SKM-1 (cell line): ENCODE measurements around the gene C2CD5.
"Not testable (repeated sequence)": the region's sequence is repeated elsewhere in the genome, so short reads cannot be mapped to it uniquely, and the experiment has no call there.

Source experiments
- DNase-seq: peaks from one replicate; lab custom pipeline; 2025; ENCODE audit not compliant: unreplicated experiment; lab: John Stamatoyannopoulos, UW

Gene C2CD5

DNA sequence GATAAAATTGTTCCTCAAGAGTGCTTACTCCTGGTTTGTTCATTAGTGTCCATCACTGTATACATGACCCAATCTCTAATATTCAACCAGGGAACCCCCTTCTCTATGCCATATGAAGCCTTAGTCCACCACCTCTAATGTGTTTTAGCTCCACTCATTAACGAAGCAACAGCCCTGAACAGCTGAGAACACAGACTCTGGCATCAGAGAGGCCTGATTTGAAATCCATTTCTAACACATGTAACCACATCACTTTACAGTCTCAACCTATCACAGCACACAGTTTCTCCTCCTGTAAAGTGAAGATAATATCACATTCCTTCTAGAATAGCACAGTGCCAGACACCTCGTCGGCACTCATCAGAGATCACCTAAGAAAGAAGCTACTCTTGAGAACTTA is 64.3 kb downstream of the C2CD5 start:
- DNase-seq: no peak

- no peak for DNase-seq
These were observed 66.5 kb downstream of the C2CD5 start for GRCh38 chr12:22477894-22478287.

- DNase-seq: no peak
These were observed 67.0 kb downstream of the C2CD5 start for GRCh38 chr12:22477166-22477893.

DNA sequence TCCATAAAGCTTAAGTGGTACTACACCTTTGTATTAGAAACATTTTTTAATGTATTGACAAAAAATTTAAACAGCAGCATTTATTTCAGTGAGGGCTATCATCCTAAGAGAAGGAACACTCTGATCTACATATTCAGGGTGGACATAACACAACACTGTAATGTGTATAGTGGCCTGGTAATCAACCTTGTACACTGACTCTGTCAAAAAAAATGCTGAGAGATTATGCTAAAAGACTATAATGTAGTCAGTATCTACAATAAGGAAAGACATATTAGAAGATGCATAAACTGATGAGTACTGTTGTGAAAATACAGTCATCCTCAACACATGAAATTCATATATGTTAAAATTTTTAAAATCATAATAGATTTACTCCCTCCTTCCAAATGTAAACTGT is 68.2 kb downstream of the C2CD5 start:
- no peak for DNase-seq

- no peak for DNase-seq
These were observed 69.2 kb downstream of the C2CD5 start for GRCh38 chr12:22474970-22475720.

DNA sequence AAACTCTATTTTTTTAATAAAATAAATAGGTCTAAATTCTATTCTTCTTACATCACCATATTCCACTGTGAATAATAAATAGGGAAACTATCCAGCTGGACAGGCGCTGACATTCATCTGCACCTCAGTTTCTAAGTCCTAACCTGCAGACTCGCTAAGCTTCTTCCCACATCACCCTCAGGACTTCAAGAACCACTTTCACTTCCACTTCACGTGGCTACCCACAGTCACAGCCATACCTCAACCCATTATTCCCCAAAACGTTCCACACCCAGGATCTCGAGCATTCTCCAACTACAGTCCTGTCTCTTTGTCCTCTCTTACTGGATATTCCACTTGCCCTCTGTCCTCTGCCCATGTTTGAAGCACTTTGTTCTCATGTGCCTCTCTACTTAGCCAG is 71.1 kb downstream of the C2CD5 start:
- no peak for DNase-seq

DNA sequence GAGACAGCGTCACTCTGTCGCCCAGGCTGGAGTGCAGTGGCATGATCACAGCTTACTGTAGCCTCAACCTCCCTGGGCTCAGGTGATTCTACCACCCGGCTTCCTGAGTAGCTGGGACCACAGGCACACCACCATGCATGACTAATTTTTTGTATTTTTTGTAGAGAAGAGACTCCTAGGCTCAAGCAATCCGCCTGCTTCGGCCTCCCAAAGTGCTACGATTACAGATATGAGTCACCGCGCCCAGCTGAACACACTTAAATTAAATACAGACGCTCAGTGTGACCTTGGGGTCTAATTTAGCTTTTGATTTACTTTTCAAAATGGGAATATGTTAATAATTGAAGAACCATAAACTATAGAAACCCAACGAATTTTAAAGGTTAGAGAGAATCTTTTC is 77.2 kb downstream of the C2CD5 start:
- no peak for DNase-seq

- DNase-seq: no peak
These were observed 81.0 kb downstream of the C2CD5 start for GRCh38 chr12:22463306-22463705.

DNA sequence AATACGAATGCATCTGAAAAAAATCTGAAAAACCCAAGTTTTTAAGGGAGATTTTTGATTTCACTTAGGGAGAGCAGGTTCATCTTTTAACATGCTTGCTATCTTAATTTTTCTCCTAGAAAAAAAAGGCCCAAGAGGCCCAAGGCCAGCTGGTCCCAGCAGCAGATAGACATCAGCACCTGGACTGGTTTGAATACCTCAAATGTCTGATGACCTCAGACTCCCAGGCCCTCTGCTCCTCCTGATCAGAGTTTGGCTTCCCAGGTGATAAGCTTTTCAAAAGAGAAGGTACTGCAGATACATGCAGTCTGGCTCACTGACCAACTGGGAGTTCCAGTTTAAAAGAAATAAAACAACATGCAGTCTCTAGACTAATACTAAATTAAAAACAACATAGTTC is 82.6 kb downstream of the C2CD5 start:
- DNase-seq: no peak

DNA sequence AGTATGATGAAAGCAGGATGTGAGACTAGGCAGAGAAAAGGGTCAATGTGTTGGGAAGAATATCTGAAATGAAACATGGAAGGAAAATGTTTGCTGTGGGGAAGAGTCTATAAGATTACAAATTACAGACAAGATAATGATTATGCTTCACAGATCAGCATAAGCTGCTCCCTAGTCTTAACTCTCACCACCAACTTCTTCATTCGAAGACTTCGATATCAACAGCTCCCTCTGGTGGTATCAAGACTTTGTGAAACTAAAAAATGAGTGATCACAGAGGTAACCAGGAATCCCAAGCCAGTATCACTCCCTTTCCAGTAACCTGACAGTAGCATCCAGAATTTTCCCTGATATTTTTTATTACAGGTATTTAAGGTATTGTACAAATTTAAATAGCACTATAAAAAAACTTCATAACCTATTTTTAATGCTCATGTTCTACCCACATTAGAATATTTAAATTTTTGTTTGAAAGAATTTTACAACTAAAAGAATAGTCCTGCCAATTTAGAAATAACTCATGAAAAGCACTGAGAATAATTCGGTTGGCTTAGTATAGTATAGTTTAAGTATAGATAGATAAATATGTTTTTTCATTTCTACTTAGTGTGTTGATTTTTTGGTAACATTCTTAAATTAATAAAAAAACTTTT is 84.4 kb downstream of the C2CD5 start:
- peak; percentile 5 for DNase-seq

DNA sequence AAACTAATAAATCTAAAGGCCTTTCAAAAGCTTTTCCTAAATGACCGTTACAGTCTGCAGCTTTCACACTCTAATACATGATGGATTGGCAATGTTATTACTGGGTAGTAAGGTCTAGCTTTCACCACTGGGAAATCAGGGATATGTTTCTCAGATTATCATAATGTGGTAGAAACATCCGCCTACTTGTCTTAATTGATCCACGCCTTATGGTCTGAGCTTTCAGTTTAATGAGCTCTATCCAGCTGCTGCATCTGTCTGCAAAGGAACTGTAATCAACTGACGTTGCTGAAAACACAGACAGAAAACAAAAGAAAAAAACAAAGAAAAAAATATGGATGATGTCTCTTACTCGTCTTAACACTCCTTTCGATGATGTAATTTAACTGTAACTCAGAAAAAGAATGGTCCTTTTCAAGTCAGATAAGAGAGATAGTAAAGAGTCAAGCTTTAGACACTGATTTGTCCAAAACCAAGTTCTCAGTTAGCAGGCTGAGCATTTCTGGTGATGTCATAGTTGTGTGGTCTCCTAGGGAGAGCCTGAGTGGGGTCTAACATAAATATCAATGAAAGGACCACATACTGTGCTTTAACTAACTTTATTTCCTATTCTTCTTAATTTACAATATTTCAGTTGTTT is 85.9 kb downstream of the C2CD5 start:
- DNase-seq: no peak

DNA sequence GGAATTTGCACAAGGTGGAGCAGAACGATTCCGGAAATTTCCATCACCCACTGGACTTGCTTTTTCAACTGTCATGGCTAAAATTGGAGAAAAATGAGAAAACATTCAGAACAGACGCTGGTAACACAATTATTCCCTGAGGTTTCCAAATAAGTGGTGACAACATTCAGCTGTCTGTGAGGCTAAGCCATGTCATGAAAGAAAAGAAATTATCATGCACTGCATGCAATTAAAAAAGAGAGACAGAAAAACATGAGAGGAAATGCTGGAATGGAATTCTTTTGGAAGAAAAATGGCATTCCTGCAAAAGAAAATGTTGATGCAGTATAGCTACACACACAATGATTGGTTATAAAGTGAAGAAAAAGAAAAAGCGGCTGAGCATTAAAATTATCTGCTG is 87.3 kb downstream of the C2CD5 start:
- no peak for DNase-seq

GRCh38 chr12:22453511-22453910 is 90.8 kb downstream of the C2CD5 start:
- no peak for DNase-seq

DNA sequence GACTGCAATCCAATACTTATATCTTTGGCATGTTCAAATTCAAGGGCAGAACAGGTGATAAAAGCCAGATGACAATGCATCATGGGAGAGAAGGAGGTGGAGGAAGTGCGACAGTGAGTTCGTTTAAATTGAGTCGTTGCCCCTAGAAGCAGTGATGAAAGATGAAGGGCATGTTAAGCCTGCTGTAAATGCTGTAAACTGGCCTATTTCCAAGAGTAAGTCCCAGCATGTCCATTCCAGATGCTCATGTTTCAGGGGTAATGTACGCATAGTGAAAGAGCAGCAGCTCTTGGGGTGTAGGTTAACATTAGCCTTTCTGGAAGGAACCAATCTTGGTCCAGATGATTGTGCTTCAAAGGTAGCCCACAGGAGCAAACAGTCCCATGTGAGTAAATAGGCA is 97.1 kb downstream of the C2CD5 start:
- no peak for DNase-seq

DNA sequence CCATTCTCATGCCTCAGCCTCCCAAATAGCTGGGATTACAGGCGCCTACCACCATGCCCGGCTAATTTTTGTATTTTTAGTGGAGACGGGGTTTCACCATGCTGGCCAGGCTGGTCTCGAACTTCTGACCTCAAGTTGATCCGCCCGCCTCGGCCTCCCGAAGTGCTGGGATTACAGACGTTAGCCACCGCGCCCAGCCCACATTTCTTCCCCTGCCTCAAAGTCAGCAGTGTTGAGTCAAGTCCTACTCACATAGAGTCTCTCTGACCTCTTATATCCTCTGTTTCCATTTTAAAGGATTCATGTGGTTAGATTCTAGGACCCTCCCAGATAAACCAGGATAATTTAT is 100.1 kb downstream of the C2CD5 start:
- not testable (repeated sequence) for DNase-seq

GRCh38 chr12:22443379-22444316 is 100.7 kb downstream of the C2CD5 start:
- no peak for DNase-seq

DNA sequence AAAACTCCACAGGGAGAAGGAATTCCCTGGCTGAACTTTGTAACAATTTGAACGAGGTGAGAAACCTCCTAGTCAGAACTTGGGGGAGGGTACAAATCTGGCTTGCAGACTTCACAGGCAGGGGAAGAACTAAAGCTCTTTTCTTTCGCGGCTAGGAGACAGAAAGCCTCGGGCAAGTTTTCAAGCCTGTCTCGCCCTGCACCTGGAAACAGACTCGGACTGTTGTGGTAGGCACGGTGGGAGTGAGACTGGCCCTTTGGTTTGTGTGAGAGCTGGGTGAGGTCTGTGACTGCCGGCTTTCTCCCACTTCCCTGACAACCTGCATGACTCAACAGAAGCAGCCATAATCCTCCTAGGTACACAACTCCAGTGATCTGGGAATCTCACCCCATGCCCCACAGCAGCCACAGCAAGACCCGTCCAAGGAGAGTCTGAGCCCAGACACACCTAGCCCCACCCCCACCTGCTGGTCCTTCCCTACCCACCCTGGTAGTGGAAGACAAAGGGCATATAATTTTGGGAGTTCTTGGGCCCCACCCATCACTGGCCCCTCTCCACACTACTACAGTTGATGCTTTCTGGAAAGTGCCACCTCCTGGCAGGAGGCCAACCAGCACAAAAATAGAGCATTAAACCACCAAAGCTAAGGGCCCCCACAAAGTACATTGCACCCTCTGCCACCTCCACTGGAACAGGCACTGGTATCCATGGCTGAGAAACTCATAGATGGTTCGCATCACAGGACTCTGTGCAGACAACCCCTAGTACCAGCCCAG is 107.1 kb downstream of the C2CD5 start:
- no peak for DNase-seq

DNA sequence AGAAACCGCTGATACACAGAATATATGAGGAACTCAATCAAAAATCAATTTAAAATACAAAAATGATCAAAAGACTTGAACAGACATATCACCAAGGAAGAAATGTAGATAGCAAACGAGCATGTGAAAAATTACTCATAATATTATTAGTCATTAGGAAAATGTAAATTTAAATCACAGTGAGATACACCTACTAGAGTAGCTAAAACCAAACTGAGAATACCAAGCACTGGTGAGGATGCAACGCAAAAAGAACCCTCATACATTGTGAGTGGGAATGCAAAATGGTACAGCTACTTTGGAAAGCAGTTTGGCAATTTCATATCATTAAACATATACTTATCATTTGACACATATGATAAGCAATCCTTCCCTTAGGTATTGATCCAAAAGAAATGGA is 108.8 kb downstream of the C2CD5 start:
- DNase-seq: no peak

GRCh38 chr12:22431693-22432251 is 112.6 kb downstream of the C2CD5 start:
- no peak for DNase-seq

DNA sequence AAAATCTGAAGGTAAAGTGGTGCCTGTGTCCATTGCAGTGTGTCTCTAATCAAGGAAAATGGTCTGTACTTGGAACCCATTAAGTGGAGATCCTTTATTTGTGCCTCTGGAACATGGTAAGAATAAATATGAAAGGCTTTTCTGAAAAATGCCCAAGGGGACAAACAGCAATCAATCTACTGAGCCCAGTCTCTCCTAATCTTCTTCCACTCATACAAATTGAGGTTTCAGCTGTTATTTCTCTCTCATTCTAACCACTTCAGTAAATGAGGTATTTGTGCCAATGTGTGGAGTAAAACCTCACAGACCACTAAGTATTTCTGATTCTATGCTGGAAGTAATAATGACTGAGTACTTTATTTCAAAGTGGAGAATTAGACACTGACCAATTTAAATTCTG is 127.5 kb downstream of the C2CD5 start:
- DNase-seq: no peak
